K562 (cell line): ENCODE results near the gene TGOLN2. TPM values are rescaled to one million over a fixed set of nuclear protein-coding genes. Genes with fewer than 3 reads are reported as not detected.

ENCODE experiments used
- CTBP1 ChIP-seq: fragments of 450-650 bp; IDR thresholded peaks from 2 replicates; pipeline ENCODE4 v1.6.1; 2016; ENCODE audit warnings: borderline replicate concordance
- JUND ChIP-seq, 2 experiments: IDR thresholded peaks; 2 replicates in 1 of 2; 3 replicates in 1 of 2; pipeline ENCODE4 v1.6.1; 2011; ENCODE audit warnings: borderline replicate concordance in 2 of 2, low read depth in 2 of 2, low read length in 2 of 2, improper control_type of control experiment in 1 of 2, missing biosample characterization in 1 of 2, missing genetic modification characterization in 1 of 2, missing genetic modification reagents in 1 of 2
- KAT2B ChIP-seq: IDR thresholded peaks from one replicate; pipeline ENCODE4 v1.6.1; 2012; ENCODE audit warnings: low read depth, mild to moderate bottlenecking, control low read depth, inconsistent platforms, low read length, moderate library complexity
- KDM5B ChIP-seq: fragments of 200-600 bp; sonication (generic); IDR thresholded peaks from 2 replicates; pipeline ENCODE4 v1.6.1; 2012; ENCODE audit warnings: low read depth, mild to moderate bottlenecking, moderate library complexity, low read length, control low read depth, inconsistent platforms; ENCODE audit not compliant: insufficient replicate concordance
- NR2C2 ChIP-seq, 2 experiments: fragments of 200-800 bp in 1 of 2; sonication (Bioruptor generic) in 1 of 2; sonication (generic) in 1 of 2; formaldehyde crosslinking in 1 of 2; IDR thresholded peaks; 2 replicates each; pipeline versions ENCODE4 v1.6.1 to v1.8.0; 2016 to 2022; ENCODE audit warnings: mild to moderate bottlenecking in 1 of 2, missing compliant biosample characterization in 1 of 2, missing genetic modification characterization in 1 of 2, missing genetic modification reagents in 1 of 2
- POLR2G ChIP-seq: fragments of 200-400 bp; formaldehyde crosslinking; IDR thresholded peaks from 2 replicates; pipeline ENCODE4 v1.6.1; 2017; ENCODE audit warnings: low read depth, mild to moderate bottlenecking, antibody characterized with exemption, low read length, moderate library complexity
- PURB ChIP-seq: sonication (generic); formaldehyde crosslinking; IDR thresholded peaks from 2 replicates; pipeline ENCODE4 v1.9.0; 2021; ENCODE audit warnings: low read depth, mild to moderate bottlenecking, missing genetic modification reagents
- SAP30 ChIP-seq: fragments of 200-600 bp; sonication (generic); IDR thresholded peaks from 2 replicates; pipeline ENCODE4 v1.6.1; 2012; ENCODE audit warnings: borderline replicate concordance, low read depth, mild to moderate bottlenecking, moderate library complexity, low read length, control low read depth, inconsistent platforms; ENCODE audit not compliant: insufficient read depth, poor library complexity, severe bottlenecking
- SIX5 ChIP-seq, 2 experiments: IDR thresholded peaks; 2 replicates each; pipeline ENCODE4 v1.6.1; 2011; ENCODE audit warnings: low read length in 2 of 2, borderline replicate concordance in 1 of 2, low read depth in 1 of 2, mild to moderate bottlenecking in 1 of 2, moderate library complexity in 1 of 2; ENCODE audit not compliant: insufficient read depth in 1 of 2
- TEAD4 ChIP-seq, 2 experiments: sonication (generic) in 1 of 2; formaldehyde crosslinking in 1 of 2; IDR thresholded peaks; 2 replicates each; pipeline versions ENCODE4 v1.6.1 to v1.8.0; 2012 to 2022; ENCODE audit warnings: borderline replicate concordance in 1 of 2, inconsistent platforms in 1 of 2, low read length in 1 of 2, mild to moderate bottlenecking in 1 of 2, missing genetic modification reagents in 1 of 2
- TRIM24 ChIP-seq, 2 experiments: fragments of 450-650 bp; IDR thresholded peaks; 2 replicates each; pipeline ENCODE4 v1.6.1; 2016
- polyA plus RNA-seq, 8 experiments: library from polyadenylated mRNA; depleted of rRNA in 4 of 8; stranded (reverse) in 5 of 8; unstranded in 3 of 8; fragments of >200 nt; fragmentation: Nextera tagmentation in 2 of 8; fragmentation: Illumina TruSeq in 1 of 8; extraction: Ambion mirVana in 2 of 8; extraction: Trizol in 1 of 8; gene quantifications; 2 replicates each; pipeline versions ENCODE4 v1.2.1 to v1.2.3, GENCODE V29; 2011 to 2014; ENCODE audit warnings: inconsistent platforms in 1 of 8, missing spikeins in 1 of 8
- total RNA-seq, 7 experiments: library from RNA; depleted of rRNA in 6 of 7; stranded (reverse); fragments of >200 nt in 6 of 7; fragmentation: Illumina TruSeq in 2 of 7; extraction: Trizol in 2 of 7; gene quantifications; 2 replicates each; pipeline versions ENCODE4 v1.2.1 to v1.2.3, GENCODE V29; 2011 to 2021; ENCODE audit warnings: low replicate concordance in 1 of 7
- TF ChIP-seq, protein P1 (sequence below): sonication (generic); formaldehyde crosslinking; IDR thresholded peaks from 2 replicates; pipeline ENCODE4 v1.4.0; 2020; ENCODE audit warnings: mild to moderate bottlenecking, missing genetic modification reagents
- TF ChIP-seq, protein P2 (sequence below): fragments of 250-450 bp; sonication (Bioruptor Pico); IDR thresholded peaks from 2 replicates; pipeline ENCODE4 v1.5.0; 2021; ENCODE audit warnings: mild to moderate bottlenecking, moderate library complexity
- TF ChIP-seq, protein P3 (sequence below): fragments of 450-650 bp; IDR thresholded peaks from 2 replicates; pipeline ENCODE4 v1.6.1; 2016; ENCODE audit warnings: missing biosample characterization, missing genetic modification characterization

TGOLN2 gene
- total and polyA plus RNA-seq, 9 of the 15 experiments (the other 6 are each of a cell fraction or from before 2014, with no cell fraction given) = 13.0 to 66.5 (median 35.9) TPM

DNA sequence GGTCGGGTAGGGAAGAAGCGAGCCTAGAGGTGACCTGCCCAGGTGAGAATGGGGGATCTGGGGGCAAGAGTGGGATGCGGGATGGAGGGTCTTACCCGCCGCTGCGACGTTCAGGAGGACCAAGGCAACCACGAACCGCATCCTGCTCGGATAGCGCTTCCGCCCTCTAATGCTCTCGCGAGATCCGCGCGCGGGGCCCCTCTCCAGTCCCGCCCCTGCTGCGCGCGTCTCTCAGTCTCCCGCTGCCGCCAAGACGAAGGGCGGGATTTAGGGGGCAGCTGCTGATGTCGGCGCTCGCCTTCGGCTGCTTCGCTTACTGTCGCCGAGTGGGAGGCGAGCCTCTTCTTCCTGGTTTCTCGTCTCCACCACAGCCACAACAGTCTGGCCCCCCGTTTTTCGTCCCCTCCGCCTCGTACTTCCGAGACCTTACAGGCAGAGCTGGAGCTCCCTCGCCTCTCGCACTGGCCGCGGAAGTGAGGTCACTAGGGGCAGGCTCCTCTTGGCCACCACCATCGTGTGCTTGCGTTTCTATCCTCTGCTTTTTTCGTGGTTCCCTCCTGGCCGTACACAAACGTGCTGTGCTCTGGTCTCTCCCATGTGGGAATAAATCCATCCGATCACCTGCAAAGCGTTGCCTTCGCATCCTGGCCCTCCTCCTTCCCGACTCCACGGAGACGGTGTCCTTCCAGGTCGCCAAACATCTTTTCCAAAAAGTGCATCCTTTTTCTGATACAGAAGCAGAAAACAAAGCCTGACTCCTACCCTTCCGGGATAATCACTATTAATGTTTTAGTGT is at the start of gene TGOLN2 (continued):
- TF ChIP-seq NR2C2 (CRISPR knock-in tag; IDR thresholded peaks at IDR 0.05) = peak; percentile 72; the same call in 1 of the 2 replicates
- TF ChIP-seq NR2C2 (tag; IDR thresholded peaks at IDR 0.05) = peak; percentile 81
- TF ChIP-seq TRIM24 (IDR thresholded peaks at IDR 0.05) = peak in 1 of 2 experiments; percentile 43; a peak in 1 of 4 replicates
- TF ChIP-seq SAP30 = peak; percentile 69
- TF ChIP-seq, protein P1, sequence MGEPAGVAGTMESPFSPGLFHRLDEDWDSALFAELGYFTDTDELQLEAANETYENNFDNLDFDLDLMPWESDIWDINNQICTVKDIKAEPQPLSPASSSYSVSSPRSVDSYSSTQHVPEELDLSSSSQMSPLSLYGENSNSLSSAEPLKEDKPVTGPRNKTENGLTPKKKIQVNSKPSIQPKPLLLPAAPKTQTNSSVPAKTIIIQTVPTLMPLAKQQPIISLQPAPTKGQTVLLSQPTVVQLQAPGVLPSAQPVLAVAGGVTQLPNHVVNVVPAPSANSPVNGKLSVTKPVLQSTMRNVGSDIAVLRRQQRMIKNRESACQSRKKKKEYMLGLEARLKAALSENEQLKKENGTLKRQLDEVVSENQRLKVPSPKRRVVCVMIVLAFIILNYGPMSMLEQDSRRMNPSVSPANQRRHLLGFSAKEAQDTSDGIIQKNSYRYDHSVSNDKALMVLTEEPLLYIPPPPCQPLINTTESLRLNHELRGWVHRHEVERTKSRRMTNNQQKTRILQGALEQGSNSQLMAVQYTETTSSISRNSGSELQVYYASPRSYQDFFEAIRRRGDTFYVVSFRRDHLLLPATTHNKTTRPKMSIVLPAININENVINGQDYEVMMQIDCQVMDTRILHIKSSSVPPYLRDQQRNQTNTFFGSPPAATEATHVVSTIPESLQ (CRISPR knock-in tag) = peak; percentile 89
- TF ChIP-seq CTBP1 = peak; percentile 93
- TF ChIP-seq, protein P2, sequence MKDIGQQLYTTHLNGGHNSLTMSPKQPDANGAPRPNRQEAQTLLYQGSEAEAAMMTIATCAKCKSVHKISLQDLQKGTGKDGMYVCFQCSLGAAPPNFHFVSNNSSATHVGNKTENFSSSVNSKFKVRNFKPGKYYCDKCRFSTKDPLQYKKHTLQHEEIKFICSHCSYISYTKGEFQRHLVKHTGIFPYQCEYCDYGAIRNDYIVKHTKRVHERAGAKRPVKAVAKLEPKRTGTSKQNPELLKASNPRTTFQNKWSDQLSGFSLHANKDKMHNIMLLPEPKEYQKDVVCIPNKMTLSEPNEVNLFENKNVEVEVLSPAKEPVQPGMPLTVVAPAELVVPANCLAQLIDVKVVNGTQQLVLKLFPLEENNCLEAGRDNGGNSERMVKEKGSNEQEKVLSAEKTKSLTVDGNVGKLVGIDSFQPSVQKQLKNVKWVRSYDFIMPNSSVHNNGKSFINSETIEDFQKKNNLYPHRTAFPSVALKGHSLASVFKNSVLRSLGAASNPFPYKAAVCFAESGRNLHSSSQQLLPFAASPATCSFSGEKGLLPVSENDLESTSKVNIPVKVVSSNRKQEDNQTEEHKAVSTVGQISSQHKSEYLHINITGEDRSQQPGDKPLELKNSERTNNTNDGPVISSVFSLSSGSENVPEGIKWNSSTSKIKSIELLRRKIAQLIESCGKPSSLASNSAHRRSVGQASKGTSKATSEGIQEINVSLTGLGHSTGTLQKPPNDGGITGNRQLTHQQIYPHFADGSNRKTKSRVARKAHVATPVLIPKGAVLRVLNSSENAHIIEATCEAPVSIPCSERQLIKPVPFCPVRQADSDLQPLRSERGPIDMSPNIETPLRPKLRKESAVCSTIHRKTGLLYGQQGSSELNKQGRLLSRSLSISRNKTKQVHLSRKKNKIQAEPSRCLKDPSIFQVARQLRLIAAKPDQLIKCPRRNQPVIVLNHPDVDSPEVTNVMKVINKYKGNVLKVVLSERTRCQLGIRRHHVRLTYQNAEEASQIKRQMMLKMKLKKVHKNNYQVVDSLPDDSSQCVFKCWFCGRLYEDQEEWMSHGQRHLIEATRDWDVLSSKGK (CRISPR knock-in tag) = no peak
- TF ChIP-seq TEAD4 (IDR thresholded peaks at IDR 0.05; ENCODE audit: low read length) = 0 out of 2 replicates have a peak, but pooled peaks have one; percentile 31
- no peak for TF ChIP-seq TEAD4 (CRISPR knock-in tag; IDR thresholded peaks at IDR 0.05; ENCODE audit: borderline replicate concordance)
- TF ChIP-seq, protein P3, sequence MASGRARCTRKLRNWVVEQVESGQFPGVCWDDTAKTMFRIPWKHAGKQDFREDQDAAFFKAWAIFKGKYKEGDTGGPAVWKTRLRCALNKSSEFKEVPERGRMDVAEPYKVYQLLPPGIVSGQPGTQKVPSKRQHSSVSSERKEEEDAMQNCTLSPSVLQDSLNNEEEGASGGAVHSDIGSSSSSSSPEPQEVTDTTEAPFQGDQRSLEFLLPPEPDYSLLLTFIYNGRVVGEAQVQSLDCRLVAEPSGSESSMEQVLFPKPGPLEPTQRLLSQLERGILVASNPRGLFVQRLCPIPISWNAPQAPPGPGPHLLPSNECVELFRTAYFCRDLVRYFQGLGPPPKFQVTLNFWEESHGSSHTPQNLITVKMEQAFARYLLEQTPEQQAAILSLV (tag) = 0 out of 2 replicates have a peak, but pooled peaks have one; percentile 45
- TF ChIP-seq POLR2G = peak; percentile 100
- TF ChIP-seq PURB (CRISPR knock-in tag) = no peak
- no peak for TF ChIP-seq SIX5 (IDR thresholded peaks at IDR 0.05; ENCODE audit: borderline replicate concordance in 1 of 2, insufficient read depth in 1 of 2, low read depth in 1 of 2, low read length in 2 of 2)
- peak; percentile 53; the same call in 1 of the 2 replicates for TF ChIP-seq JUND (IDR thresholded peaks at IDR 0.05; ENCODE audit: borderline replicate concordance, low read depth, low read length)
- TF ChIP-seq JUND (tag; IDR thresholded peaks at IDR 0.05; ENCODE audit: borderline replicate concordance, low read depth, low read length) = 0 out of 3 replicates have a peak, but pooled peaks have one; percentile 74
- TF ChIP-seq KDM5B = peak; percentile 96
- TF ChIP-seq KAT2B = no peak
